HEK293T (cell line): ENCODE data around the gene EML6.

ENCODE experiments used
- CTCF ChIA-PET: fragments of 350-600 bp; formaldehyde crosslinking; extraction: SDS; loops from one replicate; lab custom pipeline; 2021; ENCODE audit warnings: antibody characterized with exemption, inconsistent platforms; lab: Yijun Ruan, JAX
- POLR2A ChIA-PET: fragments of 350-600 bp; formaldehyde crosslinking; extraction: SDS; loops from one replicate; lab custom pipeline; 2020; ENCODE audit warnings: antibody characterized with exemption, inconsistent platforms; lab: Yijun Ruan, JAX
- DNase-seq: peaks from one replicate; pipeline ENCODE4 v3.0.0; 2012; ENCODE audit warnings: mixed read lengths; ENCODE audit errors: extremely low spot score
- ARNT ChIP-seq: fragments of 450-650 bp; IDR thresholded peaks from 2 replicates; pipeline ENCODE4 v1.6.1; 2017; ENCODE audit warnings: mild to moderate bottlenecking
- BHLHE40 ChIP-seq: fragments of 450-650 bp; IDR thresholded peaks from 2 replicates; pipeline ENCODE4 v1.6.1; 2016; ENCODE audit warnings: mild to moderate bottlenecking, moderate library complexity, borderline replicate concordance
- CTBP1 ChIP-seq: fragments of 450-650 bp; IDR thresholded peaks from 2 replicates; pipeline ENCODE4 v1.6.1; 2016; ENCODE audit warnings: borderline replicate concordance
- ELF4 ChIP-seq: fragments of 450-650 bp; IDR thresholded peaks from 2 replicates; pipeline ENCODE4 v1.6.1; 2017; ENCODE audit warnings: antibody characterized with exemption
- FOXA1 ChIP-seq: fragments of 450-650 bp; IDR thresholded peaks from 2 replicates; pipeline ENCODE4 v1.6.1; 2016; ENCODE audit warnings: mild to moderate bottlenecking
- FOXK2 ChIP-seq: fragments of 450-650 bp; IDR thresholded peaks from 2 replicates; pipeline ENCODE4 v1.6.1; 2016; ENCODE audit warnings: mild to moderate bottlenecking
- FOXM1 ChIP-seq: fragments of 450-650 bp; IDR thresholded peaks from 2 replicates; pipeline ENCODE4 v1.6.1; 2017; ENCODE audit warnings: mild to moderate bottlenecking, borderline replicate concordance
- HDGF ChIP-seq: fragments of 450-650 bp; IDR thresholded peaks from 2 replicates; pipeline ENCODE4 v1.6.1; 2017; ENCODE audit warnings: antibody characterized with exemption, borderline replicate concordance
- L3MBTL2 ChIP-seq: fragments of 450-650 bp; conservative IDR thresholded peaks from 2 replicates; pipeline ENCODE4 v1.6.1; 2016; ENCODE audit warnings: mild to moderate bottlenecking
- LEF1 ChIP-seq: fragments of 450-650 bp; IDR thresholded peaks from 2 replicates; pipeline ENCODE4 v1.6.1; 2017; ENCODE audit warnings: mild to moderate bottlenecking, borderline replicate concordance
- NFRKB ChIP-seq: fragments of 450-650 bp; IDR thresholded peaks from 2 replicates; pipeline ENCODE4 v1.6.1; 2016; ENCODE audit warnings: mild to moderate bottlenecking, moderate library complexity
- SP1 ChIP-seq: fragments of 450-650 bp; IDR thresholded peaks from 2 replicates; pipeline ENCODE4 v1.6.1; 2017
- SUZ12 ChIP-seq: fragments of 450-650 bp; IDR thresholded peaks from 2 replicates; pipeline ENCODE4 v1.6.1; 2016; ENCODE audit warnings: mild to moderate bottlenecking
- TARDBP ChIP-seq: fragments of 450-650 bp; IDR thresholded peaks from 2 replicates; pipeline ENCODE4 v1.6.1; 2016
- ZNF384 ChIP-seq: fragments of 450-650 bp; IDR thresholded peaks from 2 replicates; pipeline ENCODE4 v1.6.1; 2016
- TF ChIP-seq, protein P1 (sequence below): fragments of 450-650 bp; IDR thresholded peaks from 2 replicates; pipeline ENCODE4 v1.6.1; 2016

Gene EML6

DNA sequence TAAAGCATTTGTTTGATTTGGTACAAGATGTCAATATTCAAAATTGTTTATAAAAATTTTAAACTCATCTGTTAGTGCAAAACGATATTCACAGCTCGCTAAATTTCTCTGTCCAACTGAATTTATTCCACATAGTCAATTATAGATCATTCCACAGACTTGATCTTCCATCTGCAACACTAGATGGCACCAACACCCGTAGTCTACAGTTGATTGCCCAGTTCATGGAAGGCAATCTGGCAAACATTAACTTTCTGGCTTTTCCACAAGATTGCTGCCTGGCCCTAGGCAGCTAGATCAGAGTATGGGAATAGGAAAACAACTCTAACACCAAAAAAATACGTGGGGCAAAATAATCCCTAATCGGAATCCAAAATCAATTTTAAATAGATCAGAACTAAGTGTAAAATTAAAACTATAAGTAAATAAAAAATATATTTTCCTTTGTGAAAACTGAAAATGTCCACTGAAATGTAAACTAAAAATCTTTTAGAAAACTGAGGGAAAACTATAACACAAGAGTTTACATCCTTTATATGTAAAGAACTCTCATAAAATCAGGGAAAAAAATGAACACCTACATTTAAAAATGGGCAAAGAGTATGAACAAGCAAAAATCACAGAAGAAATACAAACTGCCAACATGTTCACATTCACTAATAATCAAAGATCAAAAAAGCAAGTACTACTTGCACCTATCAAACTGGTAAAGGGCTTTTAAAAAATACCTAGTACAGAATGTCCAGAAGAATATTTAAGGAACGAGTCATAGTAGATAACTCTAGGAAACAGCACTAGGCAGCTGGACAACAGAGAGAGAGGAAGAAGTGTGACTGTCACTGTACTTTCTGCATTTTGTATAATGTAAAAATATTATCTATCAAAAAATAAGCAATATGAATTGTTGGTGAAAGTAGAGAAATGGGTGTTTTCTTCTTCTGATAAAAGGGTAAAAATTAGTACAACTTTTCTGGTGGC lies 291.8 kb downstream of the EML6 start:
- POLR2A ChIA-PET: interaction anchor here (0.6 kb wide), 1 partner anchor 35 kb away, joined by 3 read pairs; the partner anchor contains the start of gene RTN4
- CTCF ChIA-PET: interaction anchor here (0.6 to 1.4 kb wide), 7 partner anchors 9 to 102 kb away, joined by 3 to 11 read pairs (median 3); partner anchors contain the start of gene RTN4
- TF ChIP-seq NFRKB (no peak), ARNT (no peak), FOXM1 (no peak), SUZ12 (no peak), TARDBP (no peak), BHLHE40 (no peak), HDGF (no peak), CTBP1 (no peak), L3MBTL2 (no peak), ELF4 (no peak), LEF1 (no peak), SP1 (no peak), FOXA1 (no peak), ZNF384 (no peak), FOXK2 (no peak)
- TF ChIP-seq, protein P1, sequence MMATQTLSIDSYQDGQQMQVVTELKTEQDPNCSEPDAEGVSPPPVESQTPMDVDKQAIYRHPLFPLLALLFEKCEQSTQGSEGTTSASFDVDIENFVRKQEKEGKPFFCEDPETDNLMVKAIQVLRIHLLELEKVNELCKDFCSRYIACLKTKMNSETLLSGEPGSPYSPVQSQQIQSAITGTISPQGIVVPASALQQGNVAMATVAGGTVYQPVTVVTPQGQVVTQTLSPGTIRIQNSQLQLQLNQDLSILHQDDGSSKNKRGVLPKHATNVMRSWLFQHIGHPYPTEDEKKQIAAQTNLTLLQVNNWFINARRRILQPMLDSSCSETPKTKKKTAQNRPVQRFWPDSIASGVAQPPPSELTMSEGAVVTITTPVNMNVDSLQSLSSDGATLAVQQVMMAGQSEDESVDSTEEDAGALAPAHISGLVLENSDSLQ: no peak
- DNase-seq: peak; percentile 63

DNA sequence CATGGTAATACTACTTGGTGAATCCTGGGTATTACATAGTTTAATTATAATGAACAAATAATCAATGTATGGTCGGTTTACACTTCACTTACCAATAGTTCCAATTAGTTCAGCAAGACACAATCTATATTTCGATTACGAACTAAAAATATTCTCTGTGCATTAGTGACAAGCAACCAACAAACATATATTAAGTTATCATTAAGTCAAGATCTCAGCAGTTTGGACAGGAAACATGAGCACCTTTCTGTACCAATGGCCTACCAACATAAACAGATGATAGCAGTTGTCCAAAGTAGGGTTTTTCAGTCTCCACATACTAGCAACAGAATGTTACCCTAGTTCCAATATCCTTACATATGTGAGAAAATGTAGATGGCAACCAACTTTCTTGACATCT lies 294.0 kb downstream of the EML6 start:
- CTCF ChIA-PET: no interaction called here
- TF ChIP-seq FOXA1 (no peak), TARDBP (no peak), CTBP1 (no peak), BHLHE40 (no peak), FOXK2 (no peak), ARNT (no peak), SUZ12 (no peak)
- DNase-seq: no peak
- POLR2A ChIA-PET: no interaction called here

DNA sequence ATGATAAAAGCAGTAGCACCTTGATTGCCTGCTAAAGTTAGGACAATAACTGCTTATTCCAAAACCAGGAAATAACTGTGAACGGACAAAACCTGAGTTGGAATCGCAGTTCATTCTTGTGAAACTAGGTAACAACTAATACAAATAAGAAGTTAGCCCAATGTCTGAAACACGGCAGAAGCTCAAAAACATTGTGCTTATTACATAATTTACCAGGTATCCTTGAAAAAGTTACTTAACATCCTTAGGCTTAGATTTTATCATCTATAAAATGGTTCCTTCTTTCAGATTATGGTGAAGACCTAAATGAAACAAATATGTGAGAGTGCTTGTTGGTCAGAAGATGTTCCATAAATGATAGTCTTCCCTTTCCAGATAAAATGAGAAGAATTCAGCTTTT lies 294.4 kb downstream of the EML6 start:
- ChIA-PET POLR2A (no interaction called here), CTCF (interaction anchor here (0.7 kb wide), 1 partner anchor 9 kb away, joined by 3 read pairs; no protein-coding TSS in a partner anchor)
- no peak for DNase-seq
- TF ChIP-seq, protein P1: no peak

DNA sequence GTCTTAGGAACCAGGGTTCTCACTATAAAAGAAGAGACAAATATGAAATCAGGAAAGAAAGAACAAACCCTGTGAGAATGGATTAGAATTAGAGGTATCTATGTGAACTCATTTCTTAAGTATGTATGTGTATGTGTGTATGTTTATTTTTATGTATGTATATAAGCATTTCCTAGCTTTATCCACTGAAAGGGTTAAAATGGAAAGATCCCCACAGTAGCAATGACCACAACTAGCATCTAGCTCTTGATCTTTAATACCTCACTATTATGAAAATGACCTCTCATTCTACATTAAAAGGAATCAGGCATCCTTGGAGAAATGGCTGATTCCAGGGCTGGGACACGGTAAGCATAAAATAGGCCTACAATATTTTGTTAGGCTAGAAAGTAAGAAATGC lies 295.2 kb downstream of the EML6 start:
- POLR2A ChIA-PET: no interaction called here
- no peak for DNase-seq

GRCh38 chr2:55019526-55020258 lies 296.2 kb downstream of the EML6 start:
- DNase-seq: no peak
- no peak for TF ChIP-seq TARDBP
- TF ChIP-seq, protein P1: no peak
- no peak for TF ChIP-seq CTBP1
- ChIA-PET CTCF (no interaction called here), POLR2A (no interaction called here)

More for the DNA sequence above, 295.2 kb downstream of the EML6 start:
- CTCF ChIA-PET: no interaction called here
- no peak for TF ChIP-seq TARDBP
- no peak for TF ChIP-seq ELF4
- TF ChIP-seq CTBP1: no peak
- no peak for TF ChIP-seq LEF1
- TF ChIP-seq HDGF: no peak
- no peak for TF ChIP-seq L3MBTL2
- TF ChIP-seq FOXA1: no peak
- TF ChIP-seq FOXK2: no peak
- TF ChIP-seq FOXM1: no peak
